Prostate gland (tissue), 2 donors: ENCODE data around the gene TAS2R31. TPM values are rescaled to one million over a fixed set of nuclear protein-coding genes. Genes with fewer than 3 reads are reported as not detected.

Experiments
- DNase-seq: peaks from one replicate; pipeline ENCODE4 v3.0.0-alpha.2; 2019; ENCODE audit warnings: low spot score
- H3K27ac ChIP-seq, 2 donors: fragments of 200-600 bp; sonication (generic); 2 replicates each; pipeline ENCODE4 v1.5.1; 2017 to 2019
- H3K27me3 ChIP-seq: fragments of 200-600 bp; sonication (generic); replicated peaks from 2 replicates; pipeline ENCODE4 v1.5.1; 2019; ENCODE audit not compliant: insufficient read depth
- H3K36me3 ChIP-seq, 2 donors: fragments of 200-600 bp; sonication (generic); 1 replicate in 1 of 2; 2 replicates in 1 of 2; pipeline versions ENCODE4 v1.5.1 to v1.8.1; 2017 to 2019
- H3K4me1 ChIP-seq: fragments of 200-600 bp; sonication (generic); replicated peaks from 2 replicates; pipeline ENCODE4 v1.5.1; 2019
- H3K4me3 ChIP-seq, 2 donors: fragments of 200-600 bp; sonication (generic); 2 replicates each; pipeline ENCODE4 v1.5.1; 2017 to 2019
- H3K9me3 ChIP-seq: fragments of 200-600 bp; sonication (generic); 2 replicates; pipeline ENCODE4 v1.5.1; 2017
- POLR2A ChIP-seq: fragments of 450-650 bp; IDR thresholded peaks from one replicate; pipeline ENCODE4 v1.6.1; 2016; ENCODE audit warnings: antibody characterized with exemption, mild to moderate bottlenecking
- POLR2AphosphoS5 ChIP-seq: sonication (generic); formaldehyde crosslinking; IDR thresholded peaks from one replicate; pipeline ENCODE4 v1.6.1; 2017; ENCODE audit warnings: antibody characterized with exemption
- WGBS: methylation state at CpG from one replicate; pipeline ENCODE4 v1.1.5; 2018; 5-methylcytosine and 5-hydroxymethylcytosine counted together
- intact Hi-C: fragments of 100-400 bp; cut with DNase I; formaldehyde crosslinking; loops from one replicate; pipeline ENCODE4 v1.14.2; 2022
- total RNA-seq, 2 donors: library from RNA; depleted of rRNA; stranded (reverse); fragments of >200 nt; gene quantifications; one replicate each; pipeline ENCODE4 v1.1.0, GENCODE V29; 2016
- TF ChIP-seq, protein P1 (sequence below), 4 experiments: fragments of 200-600 bp in 2 of 4; fragments of 450-650 bp in 2 of 4; sonication (generic) in 2 of 4; IDR thresholded peaks; 1 replicate in 3 of 4; 2 replicates in 1 of 4; pipeline ENCODE4 v1.5.1; 2016 to 2019; ENCODE audit warnings: antibody characterized with exemption in 4 of 4, mild to moderate bottlenecking in 2 of 4, moderate library complexity in 2 of 4

TAS2R31 gene, protein sequence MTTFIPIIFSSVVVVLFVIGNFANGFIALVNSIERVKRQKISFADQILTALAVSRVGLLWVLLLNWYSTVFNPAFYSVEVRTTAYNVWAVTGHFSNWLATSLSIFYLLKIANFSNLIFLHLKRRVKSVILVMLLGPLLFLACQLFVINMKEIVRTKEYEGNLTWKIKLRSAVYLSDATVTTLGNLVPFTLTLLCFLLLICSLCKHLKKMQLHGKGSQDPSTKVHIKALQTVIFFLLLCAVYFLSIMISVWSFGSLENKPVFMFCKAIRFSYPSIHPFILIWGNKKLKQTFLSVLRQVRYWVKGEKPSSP
- 1 to 10 TPM in 1 of 2 donors, under 1 TPM in 1; 0.59 to 5.1 TPM for total RNA-seq

DNA sequence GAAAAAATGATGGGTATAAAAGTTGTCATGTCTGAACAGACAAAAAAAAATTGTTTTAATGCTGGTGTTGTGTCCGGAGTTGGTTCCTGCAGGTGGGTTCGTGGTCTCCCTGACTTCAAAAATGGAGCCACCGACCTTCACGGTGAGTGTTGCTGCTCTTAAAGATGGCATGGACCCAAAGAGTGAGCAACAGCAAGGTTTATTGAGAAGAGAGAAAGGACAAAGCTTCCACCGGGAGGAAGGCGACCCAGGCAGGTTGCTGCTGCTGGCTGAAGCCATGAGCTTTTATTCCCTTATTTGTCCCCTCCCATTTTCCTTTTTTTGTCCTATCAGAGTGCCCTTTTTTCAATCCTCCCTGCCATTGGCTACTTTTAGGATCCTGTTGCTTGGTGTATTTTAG lies at the start of gene TAS2R31:
Gene TAS2R31, minus strand, starts transcription at position 101 of the 400 bp plus-strand sequence. Its CDS starts 72 bp downstream, at position 29.
- Histone ChIP-seq H3K36me3 (no peaks in the 10 kb centered on the region), H3K4me1 (no peaks in the 10 kb centered on the region)

DNA sequence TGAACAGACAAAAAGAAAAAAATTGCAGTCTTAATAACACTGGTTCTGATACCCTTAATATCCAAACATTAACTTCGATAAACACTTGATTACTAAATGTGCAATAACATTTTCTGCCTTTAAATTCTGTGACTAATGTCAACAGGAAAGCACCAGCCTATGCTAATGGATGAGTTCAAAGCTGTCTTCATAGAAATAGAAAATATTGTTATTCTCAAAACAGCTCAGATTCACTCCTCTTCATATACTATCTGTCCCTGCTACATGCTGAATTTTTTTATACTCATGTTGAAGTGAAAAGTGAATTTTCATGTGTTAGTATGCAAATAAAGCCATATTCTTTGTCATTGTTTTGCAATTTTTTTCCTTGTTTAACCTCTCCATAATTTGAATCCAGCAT lies 47.0 kb upstream of the TAS2R31 start:
- H3K36me3 ChIP-seq: no peaks in the 10 kb centered on the region
- no peaks in the 10 kb centered on the region for H3K9me3 ChIP-seq
- no peak overlapping the region for H3K27ac ChIP-seq
- WGBS: 90% methylated on average over 1 of the region's 1 CpG
- intact Hi-C loops: no loop called here
- TF ChIP-seq POLR2A (no peak), POLR2AphosphoS5 (no peak)
- TF ChIP-seq, protein P1, sequence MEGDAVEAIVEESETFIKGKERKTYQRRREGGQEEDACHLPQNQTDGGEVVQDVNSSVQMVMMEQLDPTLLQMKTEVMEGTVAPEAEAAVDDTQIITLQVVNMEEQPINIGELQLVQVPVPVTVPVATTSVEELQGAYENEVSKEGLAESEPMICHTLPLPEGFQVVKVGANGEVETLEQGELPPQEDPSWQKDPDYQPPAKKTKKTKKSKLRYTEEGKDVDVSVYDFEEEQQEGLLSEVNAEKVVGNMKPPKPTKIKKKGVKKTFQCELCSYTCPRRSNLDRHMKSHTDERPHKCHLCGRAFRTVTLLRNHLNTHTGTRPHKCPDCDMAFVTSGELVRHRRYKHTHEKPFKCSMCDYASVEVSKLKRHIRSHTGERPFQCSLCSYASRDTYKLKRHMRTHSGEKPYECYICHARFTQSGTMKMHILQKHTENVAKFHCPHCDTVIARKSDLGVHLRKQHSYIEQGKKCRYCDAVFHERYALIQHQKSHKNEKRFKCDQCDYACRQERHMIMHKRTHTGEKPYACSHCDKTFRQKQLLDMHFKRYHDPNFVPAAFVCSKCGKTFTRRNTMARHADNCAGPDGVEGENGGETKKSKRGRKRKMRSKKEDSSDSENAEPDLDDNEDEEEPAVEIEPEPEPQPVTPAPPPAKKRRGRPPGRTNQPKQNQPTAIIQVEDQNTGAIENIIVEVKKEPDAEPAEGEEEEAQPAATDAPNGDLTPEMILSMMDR (IDR thresholded peaks at IDR 0.05): no peak
- no peaks in the 10 kb centered on the region for H3K27me3 ChIP-seq
- no peak overlapping the region for H3K4me3 ChIP-seq
- H3K4me1 ChIP-seq: no peaks in the 10 kb centered on the region
- no peak for DNase-seq

More for the DNA sequence above, at the start of gene TAS2R31:
- intact Hi-C loops: no loop called here
- Histone ChIP-seq H3K9me3 (no peaks in the 10 kb centered on the region), H3K27me3 (no peaks in the 10 kb centered on the region), H3K4me3 (no peak within 1 kb of the TSS), H3K27ac (no peak within 1 kb of the TSS)
- TF ChIP-seq, protein P1 (IDR thresholded peaks at IDR 0.05): no peak
- TF ChIP-seq POLR2AphosphoS5 (no peak), POLR2A (no peak)
- no peak for DNase-seq
- 94% methylated on average over 6 of the region's 6 CpGs for WGBS

DNA sequence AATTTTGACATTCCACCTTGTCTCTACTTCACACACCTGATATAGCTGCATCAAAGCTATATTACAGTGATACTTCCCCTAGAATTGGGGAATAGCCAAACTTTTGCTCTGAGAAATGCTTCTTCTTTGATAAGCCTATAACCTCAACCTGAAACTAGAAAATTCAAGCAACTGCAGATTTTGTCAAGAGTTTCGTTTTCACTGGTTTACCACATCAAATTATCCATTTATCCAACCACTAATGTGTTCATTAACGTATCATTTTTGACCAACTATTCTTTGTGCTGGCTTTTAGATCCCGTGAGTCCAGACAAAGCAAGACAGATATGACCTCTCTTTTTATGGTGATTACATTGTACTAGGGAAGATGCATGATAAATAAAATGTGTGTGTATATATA lies 44.4 kb upstream of the TAS2R31 start:
- Histone ChIP-seq H3K36me3 (no peaks in the 10 kb centered on the region), H3K4me3 (no peak overlapping the region), H3K27ac (no peak overlapping the region), H3K9me3 (no peaks in the 10 kb centered on the region), H3K27me3 (no peaks in the 10 kb centered on the region), H3K4me1 (no peaks in the 10 kb centered on the region)
- DNase-seq: no peak
- WGBS: 91% methylated on average over 3 of the region's 3 CpGs
- TF ChIP-seq, protein P1 (IDR thresholded peaks at IDR 0.05): no peak
- TF ChIP-seq POLR2AphosphoS5 (no peak), POLR2A (no peak)
- intact Hi-C loops: no loop called here

DNA sequence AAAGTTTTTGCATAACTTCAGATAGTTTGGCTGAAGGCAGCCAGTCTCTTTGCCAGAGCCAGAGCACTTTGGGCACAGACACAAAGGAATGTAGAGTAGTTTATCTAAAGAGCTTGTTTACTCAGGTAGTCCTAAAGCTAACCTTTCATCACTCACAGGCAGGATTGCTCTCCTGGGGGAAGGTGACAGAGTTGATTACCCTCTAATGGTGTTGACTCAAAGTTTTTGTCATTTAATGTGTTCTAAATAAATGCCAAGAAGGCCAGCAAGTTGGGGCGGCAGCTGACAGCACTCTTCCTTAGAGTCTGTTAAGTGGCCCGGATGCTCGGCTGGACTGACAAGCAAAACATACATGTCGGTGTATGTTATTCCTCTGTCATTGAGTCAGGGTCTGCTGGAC lies 40.2 kb upstream of the TAS2R31 start:
- Histone ChIP-seq H3K4me1 (no peaks in the 10 kb centered on the region), H3K27ac (no peak overlapping the region), H3K36me3 (no peaks in the 10 kb centered on the region), H3K9me3 (no peaks in the 10 kb centered on the region), H3K4me3 (no peak overlapping the region), H3K27me3 (no peaks in the 10 kb centered on the region)
- TF ChIP-seq POLR2AphosphoS5 (no peak), POLR2A (no peak)
- TF ChIP-seq, protein P1 (IDR thresholded peaks at IDR 0.05): no peak
- WGBS: 50% methylated on average over 4 of the region's 4 CpGs
- no peak for DNase-seq
- intact Hi-C loops: no loop called here

DNA sequence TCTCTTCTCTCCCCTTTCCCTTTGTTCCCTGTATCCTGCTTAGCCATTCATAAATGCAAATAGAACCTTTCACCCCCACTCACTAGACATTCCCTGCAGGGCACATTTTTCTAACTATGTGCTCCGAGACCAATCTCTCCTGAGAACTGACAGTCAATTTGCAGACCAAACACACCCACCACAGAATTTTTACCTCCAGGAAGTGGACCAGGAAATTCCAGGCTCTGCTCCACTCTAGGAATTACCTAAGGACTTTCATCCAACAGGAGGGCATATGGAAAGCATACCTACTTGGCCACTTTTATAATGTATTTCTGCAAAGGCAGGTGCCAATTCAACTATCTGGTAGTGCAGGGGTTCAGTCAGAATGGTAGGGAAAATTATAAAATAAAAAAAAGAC lies 39.8 kb upstream of the TAS2R31 start:
- no peak for DNase-seq
- no peaks in the 10 kb centered on the region for H3K4me1 ChIP-seq
- 81% methylated on average over 1 of the region's 1 CpG for WGBS
- no peak overlapping the region for H3K4me3 ChIP-seq
- intact Hi-C loops: no loop called here
- H3K9me3 ChIP-seq: no peaks in the 10 kb centered on the region
- H3K27ac ChIP-seq: no peak overlapping the region
- H3K27me3 ChIP-seq: no peaks in the 10 kb centered on the region
- TF ChIP-seq POLR2AphosphoS5: no peak
- TF ChIP-seq, protein P1 (IDR thresholded peaks at IDR 0.05): no peak
- TF ChIP-seq POLR2A: no peak
- no peaks in the 10 kb centered on the region for H3K36me3 ChIP-seq
